ENCODE measurements around the gene LARP1.

Gene LARP1

DNA sequence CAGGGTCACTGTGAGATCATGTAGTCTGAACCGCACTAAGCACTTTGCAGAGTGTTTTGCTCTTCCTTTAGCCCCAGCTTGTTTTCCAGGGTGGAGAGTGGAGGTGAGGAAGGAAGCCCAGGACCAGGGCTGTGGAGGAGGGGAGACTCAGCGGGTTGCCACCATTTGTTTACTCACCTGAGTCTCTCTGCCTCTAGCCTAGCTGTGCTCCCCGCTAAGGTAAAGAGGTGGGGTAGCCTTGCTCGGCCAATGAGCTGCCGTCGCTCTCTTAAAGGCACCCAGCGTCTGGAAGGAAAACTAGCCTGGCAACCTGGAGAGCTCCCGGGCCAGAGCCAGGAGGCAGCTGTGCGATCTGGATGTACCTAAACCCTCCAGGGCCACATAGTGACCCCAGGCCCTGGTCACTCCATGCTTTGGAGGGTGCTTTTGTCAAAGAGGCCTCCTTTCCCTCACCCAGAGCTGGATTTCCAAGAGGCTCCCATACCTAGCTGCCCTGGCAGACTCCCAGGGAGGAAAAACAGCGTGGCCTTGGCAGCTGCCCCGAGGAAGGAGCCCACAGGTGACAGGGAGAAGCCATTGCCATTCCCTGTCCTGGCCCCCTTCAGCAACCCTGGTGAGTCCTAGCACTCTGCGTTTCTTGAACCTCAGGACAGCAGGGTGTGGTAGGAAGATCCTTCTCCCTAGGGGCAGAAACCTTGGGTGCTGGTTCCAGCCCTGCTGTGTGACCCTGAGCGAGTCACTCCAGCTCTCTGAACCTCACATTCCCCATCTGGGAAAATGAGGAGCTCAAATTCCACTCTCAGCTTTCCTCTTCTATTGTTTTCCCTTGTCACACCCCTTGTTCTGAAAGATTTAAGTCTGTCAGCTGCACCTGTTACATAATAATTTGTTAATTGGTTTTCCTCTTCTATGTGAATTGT, 42.4 kb upstream of the LARP1 start:
- H3K4me3 ChIP-seq (ENCODE audit: low read depth, low read length), result no peak overlapping the region
- TF ChIP-seq, protein P1, sequence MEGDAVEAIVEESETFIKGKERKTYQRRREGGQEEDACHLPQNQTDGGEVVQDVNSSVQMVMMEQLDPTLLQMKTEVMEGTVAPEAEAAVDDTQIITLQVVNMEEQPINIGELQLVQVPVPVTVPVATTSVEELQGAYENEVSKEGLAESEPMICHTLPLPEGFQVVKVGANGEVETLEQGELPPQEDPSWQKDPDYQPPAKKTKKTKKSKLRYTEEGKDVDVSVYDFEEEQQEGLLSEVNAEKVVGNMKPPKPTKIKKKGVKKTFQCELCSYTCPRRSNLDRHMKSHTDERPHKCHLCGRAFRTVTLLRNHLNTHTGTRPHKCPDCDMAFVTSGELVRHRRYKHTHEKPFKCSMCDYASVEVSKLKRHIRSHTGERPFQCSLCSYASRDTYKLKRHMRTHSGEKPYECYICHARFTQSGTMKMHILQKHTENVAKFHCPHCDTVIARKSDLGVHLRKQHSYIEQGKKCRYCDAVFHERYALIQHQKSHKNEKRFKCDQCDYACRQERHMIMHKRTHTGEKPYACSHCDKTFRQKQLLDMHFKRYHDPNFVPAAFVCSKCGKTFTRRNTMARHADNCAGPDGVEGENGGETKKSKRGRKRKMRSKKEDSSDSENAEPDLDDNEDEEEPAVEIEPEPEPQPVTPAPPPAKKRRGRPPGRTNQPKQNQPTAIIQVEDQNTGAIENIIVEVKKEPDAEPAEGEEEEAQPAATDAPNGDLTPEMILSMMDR (IDR thresholded peaks at IDR 0.05; ENCODE audit: low read depth, low read length, missing control alignments), result no peak
- in situ Hi-C loops (cut with HindIII; ENCODE audit: low sequenced_read_pairs), result no loop called here
- no peak for DNase-seq (ENCODE audit: low read depth)

DNA sequence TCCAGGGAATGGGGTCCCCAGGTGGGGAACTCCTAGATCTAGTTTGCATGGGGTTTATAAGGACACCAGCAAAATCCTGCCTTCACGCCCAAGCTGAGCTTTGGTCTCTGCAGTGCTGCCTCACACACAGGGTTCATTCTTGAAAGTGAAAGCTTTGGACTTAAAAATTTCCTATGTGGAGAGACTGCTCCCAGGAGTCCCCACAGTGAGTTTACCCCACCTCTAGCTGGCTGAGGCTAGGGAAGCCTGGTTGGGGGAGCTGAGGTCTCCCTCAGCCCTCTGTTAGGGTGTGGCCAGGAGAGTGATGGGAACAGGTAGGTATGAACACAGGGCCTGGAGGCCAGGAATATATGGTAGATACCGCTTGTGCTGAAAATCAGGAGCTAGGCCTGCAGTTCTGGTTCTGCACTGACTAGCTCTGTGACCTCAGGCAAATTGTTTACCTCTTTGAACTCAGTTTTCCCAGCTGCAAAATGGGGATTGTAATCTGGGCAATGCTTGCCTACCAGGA, 41.5 kb upstream of the LARP1 start:
- in situ Hi-C loops (cut with HindIII; ENCODE audit: low sequenced_read_pairs), result no loop called here
- TF ChIP-seq, protein P1 (IDR thresholded peaks at IDR 0.05; ENCODE audit: low read depth, low read length, missing control alignments), result no peak
- no peak for DNase-seq (ENCODE audit: low read depth)
- H3K4me3 ChIP-seq (ENCODE audit: low read depth, low read length), result no peak overlapping the region

DNA sequence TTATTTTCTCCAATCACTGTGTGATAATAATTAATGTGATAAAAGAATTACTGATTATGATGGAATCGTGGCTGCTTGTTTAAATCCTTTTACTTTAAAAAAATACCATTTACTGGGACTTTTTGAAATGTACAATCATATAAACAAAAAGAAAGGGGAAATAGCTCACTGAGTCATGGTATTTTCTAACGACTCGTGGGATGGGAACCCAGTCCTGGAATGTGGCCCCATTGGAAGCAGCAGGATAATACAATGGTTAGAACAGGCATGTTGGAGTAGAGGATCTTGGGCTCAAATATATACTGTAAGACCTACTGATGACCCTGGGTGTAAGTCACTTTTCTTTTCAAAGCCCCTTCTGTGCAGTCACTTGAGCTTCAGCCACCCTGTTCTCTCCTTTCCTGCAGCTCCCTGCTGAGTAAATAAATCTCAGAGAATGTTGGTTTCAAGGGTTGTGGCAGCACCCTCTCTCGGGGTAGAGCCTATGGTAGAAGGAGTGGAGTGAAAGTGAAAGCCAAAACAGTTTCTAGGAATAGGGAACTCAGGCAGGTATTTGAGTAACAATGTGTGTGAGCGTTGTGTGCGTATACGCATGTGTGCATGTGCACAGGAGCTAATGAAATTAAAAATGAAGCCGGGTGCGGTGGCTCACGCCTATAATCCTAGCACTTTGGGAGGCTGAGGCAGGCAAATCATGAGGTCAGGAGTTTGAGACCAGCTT, 40.8 kb upstream of the LARP1 start:
- H3K4me3 ChIP-seq (ENCODE audit: low read depth, low read length), result no peak overlapping the region
- TF ChIP-seq, protein P1 (IDR thresholded peaks at IDR 0.05; ENCODE audit: low read depth, low read length, missing control alignments), result no peak
- DNase-seq (ENCODE audit: low read depth), result no peak
- in situ Hi-C loops (cut with HindIII; ENCODE audit: low sequenced_read_pairs), result no loop called here

DNA sequence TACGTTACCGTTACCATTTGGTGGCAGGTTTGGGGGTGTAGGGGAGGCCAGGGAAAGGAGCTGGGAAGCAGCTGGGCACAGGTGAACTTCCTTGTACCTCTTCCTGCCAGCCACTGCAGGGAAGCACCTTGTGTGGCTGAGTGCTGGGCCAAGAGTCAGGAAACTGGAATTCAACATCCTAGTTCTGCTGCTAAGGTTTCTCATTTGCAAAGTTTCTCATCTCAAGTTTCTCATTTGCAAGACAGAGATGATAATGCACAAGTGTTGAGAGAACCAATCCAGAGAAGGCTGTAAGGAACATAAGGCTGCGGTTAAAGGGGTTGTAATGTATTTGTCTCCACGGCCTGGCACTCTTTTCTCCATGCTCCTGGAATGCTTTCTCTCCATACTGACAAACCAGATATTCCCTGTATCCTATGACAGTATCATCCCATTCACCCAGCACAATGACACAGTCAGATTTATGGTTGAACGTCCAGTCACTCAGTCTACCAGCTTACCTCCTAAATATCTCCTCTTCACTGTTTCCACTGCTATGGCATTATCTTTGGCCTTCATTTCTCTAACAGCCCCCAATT, 33.6 kb upstream of the LARP1 start:
- no peak for DNase-seq (ENCODE audit: low read depth)
- in situ Hi-C loops (cut with HindIII; ENCODE audit: low sequenced_read_pairs), result no loop called here
- H3K4me3 ChIP-seq (ENCODE audit: low read depth, low read length), result no peak overlapping the region
- TF ChIP-seq, protein P1 (IDR thresholded peaks at IDR 0.05; ENCODE audit: low read depth, low read length, missing control alignments), result no peak

DNA sequence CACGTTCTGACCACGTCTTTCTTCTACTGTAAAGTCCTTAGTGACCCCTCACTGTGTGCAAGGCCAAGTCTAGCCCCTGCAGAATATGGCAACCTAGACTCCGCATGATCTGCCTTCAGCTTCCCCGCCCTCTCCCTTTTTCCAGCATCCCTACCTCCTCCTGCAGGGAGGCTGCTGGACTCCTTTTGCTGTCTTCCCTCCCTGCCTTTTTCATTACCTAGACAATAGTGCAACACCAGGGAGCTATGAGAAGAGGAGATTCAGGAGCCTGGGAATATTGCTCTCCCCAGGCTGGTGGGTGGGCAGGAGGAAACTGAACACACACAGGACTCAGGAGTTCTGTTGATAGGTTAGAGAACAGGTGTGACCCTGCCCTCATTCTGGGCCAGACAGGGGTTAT, 33.1 kb upstream of the LARP1 start:
- no peak overlapping the region for H3K4me3 ChIP-seq (ENCODE audit: low read depth, low read length)
- DNase-seq (ENCODE audit: low read depth), result no peak
- TF ChIP-seq, protein P1 (IDR thresholded peaks at IDR 0.05; ENCODE audit: low read depth, low read length, missing control alignments), result no peak
- in situ Hi-C loops (cut with HindIII; ENCODE audit: low sequenced_read_pairs), result no loop called here

DNA sequence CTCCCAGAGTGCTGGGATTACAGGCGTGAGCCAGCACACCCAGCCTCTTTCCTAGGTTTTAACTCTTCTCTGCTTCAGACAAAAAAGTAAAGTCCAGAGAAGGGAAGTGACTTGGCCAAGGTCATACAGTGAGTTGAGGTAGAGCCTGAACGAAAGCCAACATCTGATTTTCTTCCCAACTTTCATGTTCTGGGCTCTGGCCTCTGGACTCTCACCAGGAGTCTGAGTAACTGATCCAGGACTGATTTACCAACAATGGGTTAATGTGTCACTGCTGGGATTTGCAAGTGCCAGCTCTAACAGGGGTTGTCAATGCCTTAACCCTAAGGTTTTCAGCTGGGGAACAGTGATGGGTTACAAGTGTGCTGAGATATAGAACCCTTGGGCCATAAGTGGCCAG, 32.2 kb upstream of the LARP1 start:
- no peak overlapping the region for H3K4me3 ChIP-seq (ENCODE audit: low read depth, low read length)
- DNase-seq (ENCODE audit: low read depth), result no peak
- in situ Hi-C loops (cut with HindIII; ENCODE audit: low sequenced_read_pairs), result no loop called here
- TF ChIP-seq, protein P1 (IDR thresholded peaks at IDR 0.05; ENCODE audit: low read depth, low read length, missing control alignments), result no peak
